ENCODE results near the gene ADPRHL1. TPM values are rescaled to one million over a fixed set of nuclear protein-coding genes. Genes with fewer than 3 reads are reported as not detected.

Gene ADPRHL1
- total and polyA plus RNA-seq, 2 experiments from 2014 or later = 78.2 to 112 TPM

GRCh38 chr13:113497217-113497616 is 43.9 kb upstream of the ADPRHL1 start:
- no peaks in the 10 kb centered on the region for H3K27me3 ChIP-seq

DNA sequence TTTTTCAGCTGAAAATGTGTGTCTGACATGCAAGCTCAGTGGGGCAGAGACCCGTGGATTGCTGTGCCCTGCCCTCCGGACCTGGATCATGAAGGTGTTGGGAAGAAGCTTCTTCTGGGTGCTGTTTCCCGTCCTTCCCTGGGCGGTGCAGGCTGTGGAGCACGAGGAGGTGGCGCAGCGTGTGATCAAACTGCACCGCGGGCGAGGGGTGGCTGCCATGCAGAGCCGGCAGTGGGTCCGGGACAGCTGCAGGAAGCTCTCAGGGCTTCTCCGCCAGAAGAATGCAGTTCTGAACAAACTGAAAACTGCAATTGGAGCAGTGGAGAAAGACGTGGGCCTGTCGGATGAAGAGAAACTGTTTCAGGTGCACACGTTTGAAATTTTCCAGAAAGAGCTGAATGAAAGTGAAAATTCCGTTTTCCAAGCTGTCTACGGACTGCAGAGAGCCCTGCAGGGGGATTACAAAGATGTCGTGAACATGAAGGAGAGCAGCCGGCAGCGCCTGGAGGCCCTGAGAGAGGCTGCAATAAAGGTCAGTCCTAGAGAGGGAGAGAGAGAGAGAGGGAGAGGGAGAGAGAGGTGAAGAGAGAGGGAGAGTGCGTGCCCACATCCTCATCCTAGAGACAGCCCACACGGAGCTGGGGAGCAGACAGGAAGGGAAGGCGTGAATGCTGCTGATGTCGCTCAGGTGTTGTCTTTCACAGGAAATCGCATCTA is 42.4 kb upstream of the ADPRHL1 start:
- H3K4me1 ChIP-seq (ENCODE audit: low read depth) = peaks cover 5% of the 10 kb centered on the region
- no peak for TF ChIP-seq CTCF (IDR thresholded peaks at IDR 0.05; ENCODE audit: low read depth, low read length)
- no peak overlapping the region for H3K4me3 ChIP-seq
- no peak overlapping the region for H3K27ac ChIP-seq
- peaks cover 39% of the 10 kb centered on the region for H3K36me3 ChIP-seq
- no peaks in the 10 kb centered on the region for H3K9me3 ChIP-seq (ENCODE audit: low read depth)
- DNase-seq (ENCODE audit: low read depth in 1 of 2, low spot score in 1 of 2) = peak; percentile 34 to 47
- H3K27me3 ChIP-seq = no peaks in the 10 kb centered on the region

More at GRCh38 chr13:113497217-113497616, 43.9 kb upstream of the ADPRHL1 start:
- Histone ChIP-seq H3K4me1 (ENCODE audit: low read depth) (peaks cover 5% of the 10 kb centered on the region), H3K36me3 (peaks cover 55% of the 10 kb centered on the region), H3K27ac (no peak overlapping the region), H3K4me3 (no peak overlapping the region), H3K9me3 (ENCODE audit: low read depth) (no peaks in the 10 kb centered on the region)
- no peak for DNase-seq (ENCODE audit: low read depth in 1 of 2, low spot score in 1 of 2)
- no peak for TF ChIP-seq CTCF (IDR thresholded peaks at IDR 0.05; ENCODE audit: low read depth, low read length)

DNA sequence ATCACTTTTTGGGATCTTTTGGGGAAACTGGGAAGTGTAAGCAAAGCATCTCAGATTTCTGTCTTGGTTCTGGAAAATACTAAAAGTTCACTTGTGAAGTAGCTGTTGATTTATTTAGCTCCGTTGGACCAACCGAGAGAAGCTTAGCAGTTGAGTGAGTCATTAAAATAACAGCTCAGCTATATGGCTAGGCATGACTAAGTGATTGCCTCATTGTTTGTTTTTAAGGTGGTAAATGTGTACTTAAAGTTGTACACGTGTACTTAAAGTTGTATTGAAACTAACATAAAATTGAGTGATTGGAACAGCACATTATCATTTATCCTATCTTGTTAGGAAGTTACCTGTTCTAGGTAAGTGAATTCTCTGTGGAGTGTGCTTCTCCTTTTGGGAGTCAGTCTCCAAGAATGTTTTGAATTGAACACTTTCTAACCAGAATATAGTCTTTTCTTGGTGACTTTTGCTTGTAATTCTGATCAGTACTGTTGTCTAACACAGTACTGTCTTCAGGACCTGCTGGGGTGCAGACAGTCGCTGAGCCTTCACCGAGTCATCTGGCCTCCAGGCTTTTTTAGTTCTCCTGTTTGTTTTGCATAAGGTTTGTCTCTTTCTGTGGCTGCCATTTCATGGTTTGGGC is 40.1 kb upstream of the ADPRHL1 start:
- Histone ChIP-seq H3K36me3 (peaks cover 18% of the 10 kb centered on the region), H3K9me3 (ENCODE audit: low read depth) (no peaks in the 10 kb centered on the region), H3K27me3 (no peaks in the 10 kb centered on the region), H3K4me1 (ENCODE audit: low read depth) (peaks cover 9% of the 10 kb centered on the region), H3K27ac (no peak overlapping the region), H3K4me3 (no peak overlapping the region)
- DNase-seq (ENCODE audit: low read depth in 1 of 2, low spot score in 1 of 2) = peak in 1 of 2 donors; percentile 93
- no peak for TF ChIP-seq CTCF (IDR thresholded peaks at IDR 0.05; ENCODE audit: low read depth, low read length)

- Histone ChIP-seq H3K36me3 (peaks cover 8% of the 10 kb centered on the region), H3K27me3 (no peaks in the 10 kb centered on the region), H3K4me3 (peak overlapping the region; percentile 90), H3K9me3 (ENCODE audit: low read depth) (no peaks in the 10 kb centered on the region), H3K27ac (no peak overlapping the region), H3K4me1 (ENCODE audit: low read depth) (peaks cover 9% of the 10 kb centered on the region)
- no peak for TF ChIP-seq CTCF (IDR thresholded peaks at IDR 0.05; ENCODE audit: low read depth, low read length)
- no peak for DNase-seq (ENCODE audit: low read depth in 1 of 2, low spot score in 1 of 2)
These were observed 38.7 kb upstream of the ADPRHL1 start for GRCh38 chr13:113491982-113492381.

DNA sequence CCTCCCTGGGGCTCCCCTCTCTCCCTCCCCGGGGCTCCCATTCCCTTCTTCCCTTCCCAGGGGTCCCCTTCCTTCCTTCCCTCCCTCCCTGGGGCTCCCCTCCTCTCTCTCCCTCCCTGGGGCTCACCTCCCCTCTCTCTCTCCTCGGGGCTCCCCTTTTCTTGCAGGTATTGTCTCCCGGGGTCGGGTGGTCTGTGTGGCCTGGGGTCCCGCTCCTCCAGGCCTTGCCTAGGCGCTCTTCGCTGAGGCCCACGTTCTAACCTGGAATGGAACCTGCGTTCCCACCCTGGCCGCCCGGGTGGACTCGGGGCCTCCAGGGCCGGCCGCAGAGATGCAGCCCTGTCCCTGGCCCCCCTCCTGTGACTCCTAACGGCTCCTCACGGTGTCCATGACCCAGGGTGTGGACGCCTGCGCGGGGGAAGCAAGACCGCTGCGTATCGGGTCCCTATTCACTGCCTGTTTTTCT is 38.2 kb upstream of the ADPRHL1 start:
- H3K9me3 ChIP-seq (ENCODE audit: low read depth) = no peaks in the 10 kb centered on the region
- peak overlapping the region; percentile 90 for H3K4me3 ChIP-seq
- TF ChIP-seq CTCF (IDR thresholded peaks at IDR 0.05; ENCODE audit: low read depth, low read length) = no peak
- H3K27ac ChIP-seq = peak overlapping the region; percentile 74
- peak; percentile 23 to 47 for DNase-seq (ENCODE audit: low read depth in 1 of 2, low spot score in 1 of 2)
- peaks cover 3% of the 10 kb centered on the region for H3K36me3 ChIP-seq
- peaks cover 9% of the 10 kb centered on the region for H3K4me1 ChIP-seq (ENCODE audit: low read depth)
- H3K27me3 ChIP-seq = no peaks in the 10 kb centered on the region

All from cardiac muscle cell (in vitro differentiated cells and primary cell).